Glutamatergic neuron (in vitro differentiated cells): ENCODE measurements around the gene ABHD16B. TPM values are rescaled to one million over a fixed set of nuclear protein-coding genes. Genes with fewer than 3 reads are reported as not detected.
"Not testable (repeated sequence)": the region's sequence is repeated elsewhere in the genome, so short reads cannot be mapped to it uniquely, and the experiment has no call there.

Experiments used
- DNase-seq: peaks from one replicate; pipeline ENCODE4 v3.0.0; 2022
- H3K27ac Mint-ChIP-seq: one replicate; pipeline ENCODE4 v1.8.0; 2020; ENCODE audit warnings: mild to moderate bottlenecking, mixed read lengths, inconsistent platforms; ENCODE audit not compliant: unreplicated experiment
- H3K27me3 Mint-ChIP-seq: one replicate; pipeline ENCODE4 v1.8.0; 2020; ENCODE audit warnings: mild to moderate bottlenecking, moderate library complexity, mixed read lengths, inconsistent platforms; ENCODE audit not compliant: unreplicated experiment
- H3K36me3 Mint-ChIP-seq: one replicate; pipeline ENCODE4 v1.8.0; 2020; ENCODE audit warnings: mild to moderate bottlenecking, mixed read lengths, inconsistent platforms; ENCODE audit not compliant: unreplicated experiment
- H3K4me1 Mint-ChIP-seq: one replicate; pipeline ENCODE4 v1.8.0; 2020; ENCODE audit warnings: mild to moderate bottlenecking, low read depth, mixed read lengths, inconsistent platforms; ENCODE audit not compliant: unreplicated experiment
- H3K4me3 Mint-ChIP-seq: one replicate; pipeline ENCODE4 v1.8.0; 2020; ENCODE audit warnings: mild to moderate bottlenecking, mixed read lengths, inconsistent platforms; ENCODE audit not compliant: unreplicated experiment
- H3K9me3 Mint-ChIP-seq: one replicate; pipeline ENCODE4 v1.8.0; 2020; ENCODE audit warnings: mild to moderate bottlenecking, moderate library complexity, mixed read lengths, inconsistent platforms; ENCODE audit not compliant: unreplicated experiment
- CTCF ChIP-seq: fragments of 200-600 bp; sonication (generic); IDR thresholded peaks from one replicate; pipeline ENCODE4 v1.5.0; 2021; ENCODE audit not compliant: partially characterized antibody, unreplicated experiment
- total RNA-seq: library from RNA; stranded (reverse); fragmentation: NEBNext Ultra II Directional; extraction: Animal tissue kit (Norgen Biotek cat#: 25700); gene quantifications from one replicate; pipeline ENCODE4 v1.2.1, GENCODE V29; 2021; ENCODE audit not compliant: unreplicated experiment

ABHD16B gene
- total RNA-seq, 1 donor from 2014 or later = not detected

- no peaks in the 10 kb centered on the region for H3K36me3 Mint-ChIP-seq
- H3K9me3 Mint-ChIP-seq = peaks cover 1% of the 10 kb centered on the region
- no peak overlapping the region for H3K4me3 Mint-ChIP-seq
- no peaks in the 10 kb centered on the region for H3K27me3 Mint-ChIP-seq
- TF ChIP-seq CTCF = no peak
- H3K4me1 Mint-ChIP-seq = peaks cover 19% of the 10 kb centered on the region
- no peak overlapping the region for H3K27ac Mint-ChIP-seq
- DNase-seq = no peak
Observed at GRCh38 chr20:63873477-63873971, 12.2 kb downstream of the ABHD16B start.

- H3K27ac Mint-ChIP-seq, DNase-seq, H3K9me3 Mint-ChIP-seq, H3K27me3 Mint-ChIP-seq, H3K4me3 Mint-ChIP-seq, H3K36me3 Mint-ChIP-seq: not testable (repeated sequence)
- H3K4me1 Mint-ChIP-seq = peaks cover 21% of the 10 kb centered on the region
Observed at GRCh38 chr20:63874241-63874640, 12.9 kb downstream of the ABHD16B start.

- no peaks in the 10 kb centered on the region for H3K36me3 Mint-ChIP-seq
- no peak overlapping the region for H3K4me3 Mint-ChIP-seq
- H3K27ac Mint-ChIP-seq = peak overlapping the region; percentile 25
- no peak for TF ChIP-seq CTCF
- H3K9me3 Mint-ChIP-seq = peaks cover 3% of the 10 kb centered on the region
- no peak for DNase-seq
- H3K4me1 Mint-ChIP-seq = peaks cover 19% of the 10 kb centered on the region
- peaks cover 3% of the 10 kb centered on the region for H3K27me3 Mint-ChIP-seq
Observed at GRCh38 chr20:63876489-63877036, 15.3 kb downstream of the ABHD16B start.

GRCh38 chr20:63877755-63878470 lies 16.6 kb downstream of the ABHD16B start:
- Mint-ChIP-seq H3K9me3 (peaks cover 3% of the 10 kb centered on the region), H3K4me3 (peak overlapping the region; percentile 42), H3K27me3 (peaks cover 6% of the 10 kb centered on the region), H3K27ac (peak overlapping the region; percentile 82), H3K4me1 (peaks cover 17% of the 10 kb centered on the region), H3K36me3 (no peaks in the 10 kb centered on the region)
- no peak for TF ChIP-seq CTCF
- no peak for DNase-seq

- Mint-ChIP-seq H3K27me3 (peaks cover 9% of the 10 kb centered on the region), H3K4me1 (peaks cover 17% of the 10 kb centered on the region), H3K9me3 (peaks cover 3% of the 10 kb centered on the region), H3K36me3 (no peaks in the 10 kb centered on the region), H3K4me3 (peak overlapping the region; percentile 76), H3K27ac (peak overlapping the region; percentile 90)
- TF ChIP-seq CTCF = no peak
- DNase-seq = no peak
Observed at GRCh38 chr20:63878899-63879663, 17.8 kb downstream of the ABHD16B start.

GRCh38 chr20:63880901-63881300 lies 19.6 kb downstream of the ABHD16B start:
- not testable (repeated sequence) for DNase-seq, H3K27ac Mint-ChIP-seq, H3K36me3 Mint-ChIP-seq, H3K9me3 Mint-ChIP-seq, H3K4me3 Mint-ChIP-seq
- H3K4me1 Mint-ChIP-seq = peaks cover 17% of the 10 kb centered on the region
- H3K27me3 Mint-ChIP-seq = peaks cover 10% of the 10 kb centered on the region
